Cardiac fibroblast (primary cell): ENCODE data around the gene TIMM13.
"Not testable (repeated sequence)": the region's sequence is repeated elsewhere in the genome, so short reads cannot be mapped to it uniquely, and the experiment has no call there.

Source experiments
- DNase-seq, 2 donors: peaks; one replicate each; pipeline versions ENCODE4 v3.0.0 to v3.0.0-alpha.2; 2010; ENCODE audit warnings: low read depth in 2 of 2
- H3K4me3 ChIP-seq, 2 donors: replicated peaks in 1 of 2; 1 replicate in 1 of 2; 2 replicates in 1 of 2; pipeline ENCODE4 v1.5.1; 2011; ENCODE audit warnings: low read depth in 2 of 2, low read length in 2 of 2, mild to moderate bottlenecking in 2 of 2, moderate library complexity in 1 of 2
- TF ChIP-seq, protein P1 (sequence below): IDR thresholded peaks from one replicate; pipeline ENCODE4 v1.5.1; 2011; ENCODE audit warnings: low read depth, mild to moderate bottlenecking, low read length, inconsistent platforms

The TIMM13 gene

DNA sequence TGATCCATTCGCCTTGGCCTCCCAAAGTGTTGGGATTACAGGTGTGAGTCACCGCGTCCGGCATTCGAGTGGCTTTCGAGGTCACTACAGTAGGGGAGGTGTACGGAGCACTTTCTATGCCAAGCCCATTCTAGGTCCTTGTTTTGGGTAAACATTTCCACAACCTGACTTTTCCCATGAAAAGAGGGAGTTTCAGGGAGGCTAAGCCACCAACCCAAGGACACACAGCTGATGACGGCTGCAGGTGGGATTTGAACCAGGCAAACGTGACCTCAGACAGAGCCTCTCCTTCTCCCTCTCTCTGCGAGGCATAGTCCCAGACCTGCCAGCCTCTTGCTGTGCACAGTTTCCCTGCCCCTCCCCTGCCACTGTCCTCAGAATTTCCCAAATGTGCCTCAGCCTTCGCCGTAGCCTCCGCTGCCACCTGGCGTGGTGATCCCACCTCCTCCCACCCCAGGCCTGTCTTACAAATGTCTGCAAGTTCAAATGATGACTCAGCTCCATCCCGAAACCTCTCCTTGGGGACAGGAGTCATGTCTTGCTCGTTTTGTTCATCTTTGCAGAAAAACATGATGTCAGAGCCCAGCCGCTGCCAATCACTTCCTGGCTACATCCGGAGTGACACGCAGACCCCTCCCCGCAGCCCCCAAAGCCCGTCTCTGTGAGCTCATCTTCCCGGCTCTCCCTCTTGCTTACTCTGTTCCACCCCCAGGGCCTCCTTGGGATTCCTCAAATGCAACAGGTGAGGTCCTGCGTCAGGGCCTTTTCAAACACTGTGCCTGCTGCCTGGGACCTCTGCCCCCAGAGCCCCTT is 41.9 kb upstream of the TIMM13 start:
- TF ChIP-seq, protein P1, sequence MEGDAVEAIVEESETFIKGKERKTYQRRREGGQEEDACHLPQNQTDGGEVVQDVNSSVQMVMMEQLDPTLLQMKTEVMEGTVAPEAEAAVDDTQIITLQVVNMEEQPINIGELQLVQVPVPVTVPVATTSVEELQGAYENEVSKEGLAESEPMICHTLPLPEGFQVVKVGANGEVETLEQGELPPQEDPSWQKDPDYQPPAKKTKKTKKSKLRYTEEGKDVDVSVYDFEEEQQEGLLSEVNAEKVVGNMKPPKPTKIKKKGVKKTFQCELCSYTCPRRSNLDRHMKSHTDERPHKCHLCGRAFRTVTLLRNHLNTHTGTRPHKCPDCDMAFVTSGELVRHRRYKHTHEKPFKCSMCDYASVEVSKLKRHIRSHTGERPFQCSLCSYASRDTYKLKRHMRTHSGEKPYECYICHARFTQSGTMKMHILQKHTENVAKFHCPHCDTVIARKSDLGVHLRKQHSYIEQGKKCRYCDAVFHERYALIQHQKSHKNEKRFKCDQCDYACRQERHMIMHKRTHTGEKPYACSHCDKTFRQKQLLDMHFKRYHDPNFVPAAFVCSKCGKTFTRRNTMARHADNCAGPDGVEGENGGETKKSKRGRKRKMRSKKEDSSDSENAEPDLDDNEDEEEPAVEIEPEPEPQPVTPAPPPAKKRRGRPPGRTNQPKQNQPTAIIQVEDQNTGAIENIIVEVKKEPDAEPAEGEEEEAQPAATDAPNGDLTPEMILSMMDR: no peak
- H3K4me3 ChIP-seq: no peak overlapping the region
- peak; percentile 73 to 97 for DNase-seq

DNA sequence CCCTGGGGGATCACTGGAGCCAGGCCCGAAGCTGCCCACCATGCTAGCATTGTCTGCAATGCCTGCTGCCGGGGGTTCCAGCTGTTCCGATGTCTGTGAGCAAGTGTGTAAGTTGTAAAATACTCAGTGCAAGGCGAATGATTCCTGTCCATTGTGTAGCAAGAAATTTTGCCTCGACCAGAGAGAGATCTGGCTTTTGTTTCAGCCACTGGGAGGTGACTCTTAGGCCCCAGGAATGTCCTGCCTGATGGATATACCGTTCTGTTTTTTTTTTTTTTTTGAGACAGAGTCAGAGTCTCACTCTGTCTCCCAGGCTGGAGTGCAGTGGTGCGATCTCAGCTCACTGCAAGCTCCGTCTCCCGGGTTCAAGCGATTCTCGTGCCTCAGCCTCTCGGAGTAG is 41.2 kb upstream of the TIMM13 start:
- no peak overlapping the region for H3K4me3 ChIP-seq
- TF ChIP-seq, protein P1: no peak
- DNase-seq: no peak

DNA sequence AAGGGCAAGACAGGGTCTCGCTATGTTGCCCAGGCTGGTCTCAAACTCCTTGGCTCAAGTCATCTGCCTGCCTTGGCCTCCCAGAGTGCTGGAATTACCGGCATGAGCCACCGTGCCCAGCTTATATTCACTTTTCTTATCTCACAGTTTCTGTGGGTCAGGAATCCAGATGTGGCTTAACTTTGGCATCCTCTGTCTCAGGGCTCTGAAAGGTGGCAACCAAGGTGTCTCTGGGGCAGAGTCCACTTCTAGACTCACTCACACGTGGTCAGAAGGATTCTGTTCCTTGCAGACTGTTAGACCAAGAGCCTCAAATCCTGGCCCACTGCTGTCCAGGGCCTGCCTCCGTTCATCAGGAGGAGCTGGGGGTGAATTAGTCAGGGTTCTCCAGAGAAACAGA is 37.0 kb upstream of the TIMM13 start:
- H3K4me3 ChIP-seq: no peak overlapping the region
- TF ChIP-seq, protein P1: no peak

DNA sequence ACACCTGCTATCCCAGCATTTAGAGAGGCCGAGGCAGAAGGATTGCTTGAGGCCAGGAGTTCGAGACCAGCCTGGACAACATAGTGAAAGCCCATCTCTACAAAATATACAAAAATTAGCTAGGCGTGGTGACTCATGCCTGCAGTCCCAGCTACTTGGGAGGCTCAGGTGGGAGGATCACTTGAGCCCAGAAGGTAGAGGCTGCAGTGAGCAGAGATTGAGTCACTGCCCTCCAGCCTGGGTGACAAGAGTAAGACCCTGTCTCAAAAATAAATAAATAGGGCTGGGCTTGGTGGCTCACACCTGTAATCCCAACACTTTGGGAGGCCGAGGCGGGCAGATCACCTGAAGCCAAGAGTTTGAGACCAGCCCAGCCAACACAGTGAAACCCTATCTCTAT is 36.3 kb upstream of the TIMM13 start:
- H3K4me3 ChIP-seq, DNase-seq: not testable (repeated sequence)

More for the DNA sequence above, 37.0 kb upstream of the TIMM13 start:
- DNase-seq: no peak

DNA sequence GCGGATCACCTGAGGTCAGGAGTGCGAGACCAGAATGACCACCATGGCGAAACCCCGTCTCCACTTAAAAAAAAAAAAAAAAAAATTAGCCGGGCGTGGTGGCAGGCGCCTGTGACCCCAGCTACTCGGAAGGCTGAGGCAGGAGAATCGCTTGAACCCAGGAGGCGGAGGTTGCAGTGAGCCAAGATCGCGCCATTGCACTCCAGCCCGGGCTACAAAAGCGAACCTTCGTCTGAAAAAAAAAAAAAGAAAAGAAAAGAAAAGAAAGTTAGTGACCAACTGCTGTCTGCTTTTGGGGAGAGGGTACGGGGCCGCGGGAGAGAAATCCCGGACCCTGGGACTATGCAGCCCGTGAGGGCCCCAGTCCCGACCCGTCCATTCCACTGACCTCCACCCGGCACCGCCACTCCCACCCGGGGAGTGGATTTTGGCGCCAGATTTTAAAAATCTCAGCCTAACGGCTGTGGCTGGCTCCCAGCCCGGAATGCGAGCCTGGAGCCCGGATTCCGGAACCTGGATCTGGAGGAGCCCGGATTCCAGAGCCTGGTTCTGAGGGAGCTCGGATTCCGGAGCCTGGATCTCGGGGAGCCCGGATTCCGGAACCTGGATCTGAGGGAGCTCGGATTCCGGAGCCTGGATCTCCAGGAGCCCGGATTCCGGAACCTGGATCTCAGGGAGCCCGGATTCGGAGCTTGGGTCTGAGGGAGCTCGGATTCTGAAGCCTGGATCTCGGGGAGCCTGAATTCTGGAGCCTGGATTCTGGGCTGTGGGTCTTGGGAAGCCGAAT is 35.4 kb upstream of the TIMM13 start:
- TF ChIP-seq, protein P1: no peak
- DNase-seq: peak; percentile 96 to 98
- H3K4me3 ChIP-seq: peak overlapping the region; percentile 76 to 84

DNA sequence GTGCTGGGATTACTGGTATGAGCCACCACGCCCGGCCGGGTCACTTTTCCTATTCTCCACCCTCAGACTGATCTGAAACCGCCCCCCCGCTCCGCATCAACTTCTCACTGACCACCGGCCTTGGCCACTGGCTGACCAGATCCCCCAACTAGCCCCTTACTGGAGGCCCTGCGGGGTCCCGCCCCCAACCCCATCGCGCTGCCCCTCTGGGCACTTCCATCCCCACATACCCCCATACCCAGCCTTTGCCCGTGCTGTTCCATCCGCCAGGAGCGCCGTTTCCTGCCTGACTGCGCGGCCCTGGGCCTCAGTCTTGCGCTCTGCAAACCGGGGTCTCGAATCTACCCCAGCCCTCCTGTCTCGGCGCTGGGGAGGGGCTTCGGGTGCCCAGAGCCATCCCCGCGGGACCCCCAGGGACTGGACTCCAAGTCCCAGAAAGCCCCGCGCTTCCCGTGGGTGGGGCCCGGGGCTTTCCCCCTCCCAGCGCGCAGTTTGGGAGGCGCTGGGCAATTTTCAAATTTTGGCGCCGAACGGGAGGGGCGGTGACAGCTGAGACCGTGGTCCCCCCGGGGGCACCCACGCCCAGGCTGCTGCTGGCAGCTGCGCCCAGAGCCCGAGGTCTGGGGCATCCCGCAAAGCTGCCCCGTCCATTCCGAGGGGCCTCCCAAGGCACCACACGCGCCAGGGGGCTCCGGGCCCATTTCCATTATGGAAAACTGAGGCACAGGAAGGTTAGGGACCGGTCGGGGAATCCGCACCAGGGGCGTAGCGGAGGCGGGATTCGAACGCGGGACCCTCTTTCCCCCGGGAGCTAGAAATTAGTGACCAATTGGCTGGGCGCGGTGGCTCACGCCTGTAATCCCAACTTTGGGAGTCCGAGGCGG is 34.6 kb upstream of the TIMM13 start:
- peak; percentile 73 for DNase-seq
- TF ChIP-seq, protein P1: peak; percentile 39
- H3K4me3 ChIP-seq: peak overlapping the region; percentile 76 to 84
